Esophagus muscularis mucosa (tissue), 4 donors: ENCODE data around the gene C2. TPM values are rescaled to one million over a fixed set of nuclear protein-coding genes. Genes with fewer than 3 reads are reported as not detected.
"Not testable (repeated sequence)": the region's sequence is repeated elsewhere in the genome, so short reads cannot be mapped to it uniquely, and the experiment has no call there.

Source experiments
- DNase-seq: peaks from one replicate; pipeline ENCODE4 v3.0.0-alpha.2; 2017; ENCODE audit errors: extremely low spot score
- H3K27ac ChIP-seq, 4 donors: fragments of 200-600 bp; sonication (generic); replicated peaks in 1 of 4; 1 replicate in 3 of 4; 2 replicates in 1 of 4; pipeline ENCODE4 v1.5.1; 2016 to 2019; ENCODE audit warnings: mild to moderate bottlenecking in 1 of 4
- H3K27me3 ChIP-seq, 4 donors: fragments of 200-600 bp; sonication (generic); one replicate each; pipeline versions ENCODE4 v1.5.1 to v1.6.0; 2016 to 2019
- H3K36me3 ChIP-seq, 4 donors: fragments of 200-600 bp; sonication (generic); one replicate each; pipeline ENCODE4 v1.5.1; 2016 to 2019
- H3K4me1 ChIP-seq, 4 donors: fragments of 200-600 bp; sonication (generic); one replicate each; pipeline ENCODE4 v1.5.1; 2016 to 2019
- H3K4me3 ChIP-seq, 4 donors: fragments of 200-600 bp; sonication (generic); 1 replicate in 2 of 4; 2 replicates in 2 of 4; pipeline ENCODE4 v1.5.1; 2016 to 2019; ENCODE audit warnings: mild to moderate bottlenecking in 4 of 4, moderate library complexity in 1 of 4
- H3K9me3 ChIP-seq, 4 donors: fragments of 200-600 bp; sonication (generic); 1 replicate in 3 of 4; 2 replicates in 1 of 4; pipeline ENCODE4 v1.5.1; 2016 to 2019
- CTCF ChIP-seq, 3 experiments: fragments of 200-600 bp in 2 of 3; fragments of 450-650 bp in 1 of 3; sonication (generic) in 2 of 3; IDR thresholded peaks; one replicate each; pipeline ENCODE4 v1.5.1; 2017 to 2019; ENCODE audit warnings: antibody characterized with exemption in 3 of 3, mild to moderate bottlenecking in 2 of 3, moderate library complexity in 1 of 3
- EP300 ChIP-seq: sonication (generic); formaldehyde crosslinking; IDR thresholded peaks from one replicate; pipeline ENCODE4 v1.6.1; 2017; ENCODE audit warnings: antibody characterized with exemption
- POLR2A ChIP-seq: fragments of 450-650 bp; IDR thresholded peaks from one replicate; pipeline ENCODE4 v1.6.1; 2017; ENCODE audit warnings: antibody characterized with exemption, moderate library complexity, mild to moderate bottlenecking, low read depth
- POLR2AphosphoS5 ChIP-seq, 2 donors: sonication (generic); formaldehyde crosslinking; IDR thresholded peaks; one replicate each; pipeline ENCODE4 v1.6.1; 2017; ENCODE audit warnings: antibody characterized with exemption in 2 of 2
- WGBS: methylation state at CpG from one replicate; pipeline ENCODE4 v1.1.5; 2018; 5-methylcytosine and 5-hydroxymethylcytosine counted together
- intact Hi-C: fragments of 100-400 bp; cut with DNase I; formaldehyde crosslinking; loops from one replicate; pipeline ENCODE4 v1.15.1; 2023
- total RNA-seq, 4 donors: library from RNA; depleted of rRNA; stranded (reverse); fragments of >200 nt; gene quantifications; one replicate each; pipeline versions ENCODE4 v1.1.0 to v1.2.1, GENCODE V29; 2016

C2 gene
- total RNA-seq, 4 donors from 2014 or later = 10.0 to 15.4 (median 12.6) TPM

- no peaks in the 10 kb centered on the region for H3K36me3 ChIP-seq
- 39% methylated on average over 4 of the region's 4 CpGs for WGBS
- intact Hi-C loops = no loop called here
- TF ChIP-seq POLR2AphosphoS5 (IDR thresholded peaks at IDR 0.05) = no peak
- no peak overlapping the region for H3K27ac ChIP-seq
- DNase-seq = no peak
- peaks cover 11 to 23% (median 21%) of the 10 kb centered on the region in 4 donors for H3K4me1 ChIP-seq
- no peak overlapping the region for H3K4me3 ChIP-seq
- no peaks in the 10 kb centered on the region for H3K9me3 ChIP-seq
- no peaks in the 10 kb centered on the region for H3K27me3 ChIP-seq
Observed at GRCh38 chr6:31906122-31906521, 21.4 kb upstream of the C2 start.

GRCh38 chr6:31906727-31907126 lies 20.8 kb upstream of the C2 start:
- peaks cover 9 to 19% (median 16%) of the 10 kb centered on the region in 4 donors for H3K4me1 ChIP-seq
- H3K27me3 ChIP-seq, H3K36me3 ChIP-seq, H3K4me3 ChIP-seq, DNase-seq, H3K27ac ChIP-seq, intact Hi-C loops, H3K9me3 ChIP-seq: not testable (repeated sequence)
- 83% methylated on average over 8 of the region's 8 CpGs for WGBS

- DNase-seq = no peak
- TF ChIP-seq CTCF (IDR thresholded peaks at IDR 0.05) (no peak), POLR2AphosphoS5 (IDR thresholded peaks at IDR 0.05) (no peak), POLR2A (no peak), EP300 (no peak)
Observed at GRCh38 chr6:31907158-31907813, 20.2 kb upstream of the C2 start.

GRCh38 chr6:31908255-31908654 lies 19.3 kb upstream of the C2 start:
- intact Hi-C loops, H3K4me1 ChIP-seq, H3K9me3 ChIP-seq, H3K4me3 ChIP-seq, H3K27me3 ChIP-seq, H3K27ac ChIP-seq, H3K36me3 ChIP-seq, DNase-seq: not testable (repeated sequence)
- 94% methylated on average over 5 of the region's 5 CpGs for WGBS

More at GRCh38 chr6:31907158-31907813, 20.2 kb upstream of the C2 start:
- H3K4me1 ChIP-seq = peaks cover 9 to 19% (median 16%) of the 10 kb centered on the region in 4 donors
- no peaks in the 10 kb centered on the region for H3K36me3 ChIP-seq
- intact Hi-C loops = no loop called here
- no peak overlapping the region for H3K27ac ChIP-seq
- H3K27me3 ChIP-seq = no peaks in the 10 kb centered on the region
- no peaks in the 10 kb centered on the region for H3K9me3 ChIP-seq
- H3K4me3 ChIP-seq = no peak overlapping the region
- 62% methylated on average over 7 of the region's 7 CpGs for WGBS

GRCh38 chr6:31908791-31909190 lies 18.7 kb upstream of the C2 start:
- Histone ChIP-seq H3K27ac (no peak overlapping the region), H3K4me3 (no peak overlapping the region), H3K36me3 (no peaks in the 10 kb centered on the region), H3K9me3 (no peaks in the 10 kb centered on the region), H3K27me3 (no peaks in the 10 kb centered on the region), H3K4me1 (peaks cover 0 to 4% (median 2%) of the 10 kb centered on the region in 4 donors)
- 41% methylated on average over 4 of the region's 4 CpGs for WGBS
- DNase-seq = no peak
- no peak for TF ChIP-seq CTCF (IDR thresholded peaks at IDR 0.05)
- intact Hi-C loops = no loop called here

- H3K27ac ChIP-seq, H3K9me3 ChIP-seq, intact Hi-C loops, H3K27me3 ChIP-seq, H3K4me1 ChIP-seq, DNase-seq, H3K36me3 ChIP-seq, H3K4me3 ChIP-seq: not testable (repeated sequence)
- 85% methylated on average over 7 of the region's 7 CpGs for WGBS
Observed at GRCh38 chr6:31909298-31909697, 18.2 kb upstream of the C2 start.

- TF ChIP-seq POLR2A (no peak), POLR2AphosphoS5 (IDR thresholded peaks at IDR 0.05) (no peak), EP300 (no peak), CTCF (IDR thresholded peaks at IDR 0.05) (no peak)
- intact Hi-C loops = no loop called here
- Histone ChIP-seq H3K4me1 (no peaks in the 10 kb centered on the region), H3K27me3 (no peaks in the 10 kb centered on the region), H3K36me3 (no peaks in the 10 kb centered on the region), H3K9me3 (no peaks in the 10 kb centered on the region), H3K27ac (no peak overlapping the region), H3K4me3 (no peak overlapping the region)
- DNase-seq = no peak
- WGBS = 81% methylated on average over 11 of the region's 11 CpGs
Observed at GRCh38 chr6:31911826-31912585, 15.5 kb upstream of the C2 start.
